Activated CD4-positive, alpha-beta T cell treated with anti-CD3 and anti-CD28 coated beads, Interleukin-2, amount 10 ng/mL, durations not matched to agents 7 days and 5 days (primary cell): Measurements from ENCODE around the gene DISP1. TPM values are rescaled to one million over a fixed set of nuclear protein-coding genes. Genes with fewer than 3 reads are reported as not detected.

Experiments
- CTCF ChIA-PET: fragments of 350-600 bp; sonication (Branson Sonifier 250); formaldehyde crosslinking; loops from one replicate; lab custom pipeline; 2021; ENCODE audit warnings: antibody characterized with exemption; lab: Charles Lee
- POLR2A ChIA-PET: fragments of 350-600 bp; sonication (Branson Sonifier 250); formaldehyde crosslinking; loops from one replicate; lab custom pipeline; 2021; ENCODE audit warnings: antibody characterized with exemption; lab: Charles Lee
- DNase-seq: peaks from one replicate; pipeline ENCODE4 v3.0.0-alpha.2; 2020
- H3K27ac Mint-ChIP-seq: one replicate; pipeline ENCODE4 v1.8.0; 2021; ENCODE audit warnings: mild to moderate bottlenecking, moderate library complexity, mixed read lengths
- H3K27me3 Mint-ChIP-seq: one replicate; pipeline ENCODE4 v1.8.0; 2021; ENCODE audit warnings: mixed read lengths
- H3K36me3 Mint-ChIP-seq: one replicate; pipeline ENCODE4 v1.8.0; 2021; ENCODE audit warnings: low read depth, mixed read lengths
- H3K4me1 Mint-ChIP-seq: one replicate; pipeline ENCODE4 v1.8.0; 2021; ENCODE audit warnings: mixed read lengths
- H3K4me3 Mint-ChIP-seq: one replicate; pipeline ENCODE4 v1.8.0; 2021; ENCODE audit warnings: mild to moderate bottlenecking, moderate library complexity, mixed read lengths
- H3K9me3 Mint-ChIP-seq: one replicate; pipeline ENCODE4 v1.8.0; 2021; ENCODE audit warnings: mixed read lengths
- total RNA-seq, 2 experiments: library from RNA; stranded (reverse); gene quantifications; one replicate each; pipeline ENCODE4 v1.2.3, GENCODE V29; 2021

Gene DISP1
- total RNA-seq, 2 experiments from 2014 or later = 2.3 to 2.9 TPM

GRCh38 chr1:222801067-222801466 is 13.8 kb upstream of the DISP1 start:
- CTCF ChIA-PET = no interaction called here
- Mint-ChIP-seq H3K9me3 (no peaks in the 10 kb centered on the region), H3K27me3 (peaks cover 20% of the 10 kb centered on the region), H3K36me3 (no peaks in the 10 kb centered on the region), H3K4me3 (no peak overlapping the region), H3K4me1 (peaks cover 25% of the 10 kb centered on the region), H3K27ac (peak overlapping the region; percentile 0)
- POLR2A ChIA-PET = no interaction called here
- no peak for DNase-seq

DNA sequence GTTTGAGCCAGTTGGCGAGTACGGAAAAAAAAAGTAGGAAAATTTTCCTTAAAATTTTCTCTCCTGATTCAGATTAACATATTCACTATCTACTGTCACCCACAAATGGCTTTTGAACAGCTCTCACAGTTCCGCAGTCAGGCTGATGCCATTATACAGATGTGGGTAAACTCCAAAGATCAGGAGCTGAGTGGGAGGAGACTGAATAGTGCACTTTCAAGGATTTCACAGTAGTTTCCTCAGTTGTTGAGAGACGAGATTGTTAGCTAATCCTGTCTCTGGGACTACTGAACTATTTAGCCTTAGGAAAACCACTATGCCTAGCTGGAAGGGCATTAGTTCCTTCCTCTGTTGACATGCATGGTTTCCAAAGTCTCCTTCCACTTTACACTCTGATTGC is 3.2 kb upstream of the DISP1 start:
- Mint-ChIP-seq H3K9me3 (no peaks in the 10 kb centered on the region), H3K4me3 (no peak overlapping the region), H3K27me3 (peaks cover 19% of the 10 kb centered on the region), H3K36me3 (peaks cover 1% of the 10 kb centered on the region), H3K4me1 (peaks cover 22% of the 10 kb centered on the region), H3K27ac (no peak overlapping the region)
- POLR2A ChIA-PET = no interaction called here
- CTCF ChIA-PET = no interaction called here
- no peak for DNase-seq

- POLR2A ChIA-PET = no interaction called here
- CTCF ChIA-PET = interaction anchor here (0.7 kb wide), 1 partner anchor 11 kb away, joined by 3 read pairs; no protein-coding TSS in a partner anchor
These were observed 838 bp upstream of the DISP1 start for GRCh38 chr1:222813866-222814535.

DNA sequence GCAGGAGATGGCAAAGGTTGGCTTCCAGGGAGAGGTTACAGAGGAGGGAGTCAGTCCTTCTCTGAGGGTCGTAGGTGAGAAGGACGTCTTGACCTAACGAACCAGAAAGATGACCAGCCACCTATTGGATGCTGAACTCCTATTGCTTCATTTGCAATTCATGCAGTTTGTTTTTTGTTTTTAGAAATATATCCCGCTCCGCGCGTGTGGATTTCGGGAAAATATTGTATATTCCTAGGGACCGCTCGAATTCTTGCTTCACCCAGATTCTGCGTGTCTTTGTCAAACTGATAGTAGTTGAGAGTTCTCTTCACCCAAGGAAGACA is 564 bp downstream of the DISP1 start:
- H3K27me3 Mint-ChIP-seq = peaks cover 14% of the 10 kb centered on the region
- CTCF ChIA-PET = no interaction called here
- peak overlapping the region; percentile 90 for H3K27ac Mint-ChIP-seq
- H3K4me1 Mint-ChIP-seq = peaks cover 22% of the 10 kb centered on the region
- no peak for DNase-seq
- POLR2A ChIA-PET = no interaction called here
- H3K4me3 Mint-ChIP-seq = peak overlapping the region; percentile 85
- H3K36me3 Mint-ChIP-seq = peaks cover 3% of the 10 kb centered on the region
- H3K9me3 Mint-ChIP-seq = no peaks in the 10 kb centered on the region

More at GRCh38 chr1:222813866-222814535, 838 bp upstream of the DISP1 start:
- H3K4me1 Mint-ChIP-seq = peaks cover 22% of the 10 kb centered on the region
- H3K27ac Mint-ChIP-seq = peak overlapping the region; percentile 83
- H3K9me3 Mint-ChIP-seq = no peaks in the 10 kb centered on the region
- peaks cover 1% of the 10 kb centered on the region for H3K36me3 Mint-ChIP-seq
- H3K27me3 Mint-ChIP-seq = peaks cover 19% of the 10 kb centered on the region
- no peak for DNase-seq
- H3K4me3 Mint-ChIP-seq = peak overlapping the region; percentile 85

- ChIA-PET CTCF (no interaction called here), POLR2A (no interaction called here)
- Mint-ChIP-seq H3K36me3 (peaks cover 3% of the 10 kb centered on the region), H3K27ac (no peak overlapping the region), H3K4me1 (peaks cover 23% of the 10 kb centered on the region), H3K9me3 (no peaks in the 10 kb centered on the region), H3K4me3 (no peak overlapping the region), H3K27me3 (peaks cover 4% of the 10 kb centered on the region)
- DNase-seq = no peak
These were observed 2.7 kb downstream of the DISP1 start for GRCh38 chr1:222817529-222817928.

- H3K4me1 Mint-ChIP-seq = peaks cover 23% of the 10 kb centered on the region
- peaks cover 3% of the 10 kb centered on the region for H3K36me3 Mint-ChIP-seq
- ChIA-PET POLR2A (no interaction called here), CTCF (no interaction called here)
- H3K27me3 Mint-ChIP-seq = peaks cover 2% of the 10 kb centered on the region
- no peak for DNase-seq
- H3K27ac Mint-ChIP-seq = no peak overlapping the region
- H3K4me3 Mint-ChIP-seq = no peak overlapping the region
- no peaks in the 10 kb centered on the region for H3K9me3 Mint-ChIP-seq
These were observed 3.3 kb downstream of the DISP1 start for GRCh38 chr1:222818171-222818570.

DNA sequence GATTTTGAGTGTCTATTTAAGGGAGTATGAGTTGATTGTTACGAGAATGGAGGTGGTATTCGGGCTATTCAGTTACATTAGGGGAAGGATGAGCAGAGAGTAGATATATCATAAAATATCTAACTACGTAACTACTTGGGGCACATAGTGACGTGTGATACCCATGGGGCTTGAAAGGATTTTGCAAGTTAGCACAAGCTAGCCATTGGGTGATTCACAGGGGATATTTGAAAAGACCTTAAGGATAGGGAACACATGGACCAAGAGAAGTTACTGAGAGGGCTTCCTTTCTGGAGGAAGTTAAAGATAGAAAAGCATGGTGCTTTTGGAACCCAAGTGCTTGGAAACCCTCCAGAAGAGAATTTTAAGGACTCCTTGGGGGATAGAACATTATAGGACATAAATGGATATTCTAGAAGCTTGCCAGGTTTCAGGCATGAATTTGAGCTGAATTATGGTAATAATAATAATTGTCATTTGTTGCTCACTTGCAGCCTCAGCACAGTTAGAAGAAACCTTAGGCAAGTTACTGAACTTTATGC is 5.4 kb downstream of the DISP1 start:
- Mint-ChIP-seq H3K4me1 (peaks cover 14% of the 10 kb centered on the region), H3K27ac (no peak overlapping the region), H3K4me3 (no peak overlapping the region), H3K27me3 (no peaks in the 10 kb centered on the region), H3K9me3 (no peaks in the 10 kb centered on the region), H3K36me3 (peaks cover 1% of the 10 kb centered on the region)
- ChIA-PET POLR2A (no interaction called here), CTCF (no interaction called here)
- DNase-seq = no peak

- ChIA-PET CTCF (no interaction called here), POLR2A (no interaction called here)
- Mint-ChIP-seq H3K4me3 (no peak overlapping the region), H3K4me1 (peaks cover 5% of the 10 kb centered on the region), H3K27ac (no peak overlapping the region), H3K36me3 (peaks cover 1% of the 10 kb centered on the region), H3K27me3 (no peaks in the 10 kb centered on the region), H3K9me3 (no peaks in the 10 kb centered on the region)
- no peak for DNase-seq
These were observed 6.4 kb downstream of the DISP1 start for GRCh38 chr1:222821239-222821638.

DNA sequence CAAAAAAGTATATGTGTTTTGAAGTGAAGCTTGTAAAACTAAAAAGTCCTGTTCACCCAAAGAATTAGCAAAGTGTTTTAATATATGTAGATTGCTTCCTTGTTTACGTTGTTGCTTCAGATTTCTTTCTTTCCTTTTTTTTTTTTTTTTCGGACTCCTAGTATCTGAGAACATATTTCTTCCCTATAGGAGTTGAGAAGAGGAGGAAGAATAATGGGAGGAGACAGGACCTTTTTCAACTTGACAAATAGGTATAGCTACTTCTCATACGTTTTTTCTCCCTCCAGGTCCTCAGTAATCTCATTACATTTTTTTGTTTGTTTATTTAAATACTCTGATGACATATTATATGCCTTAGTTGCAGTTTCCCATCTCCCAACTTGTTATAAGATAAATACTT is 8.9 kb downstream of the DISP1 start:
- ChIA-PET POLR2A (no interaction called here), CTCF (no interaction called here)
- Mint-ChIP-seq H3K4me3 (no peak overlapping the region), H3K27ac (no peak overlapping the region), H3K27me3 (no peaks in the 10 kb centered on the region), H3K9me3 (no peaks in the 10 kb centered on the region), H3K36me3 (peaks cover 1% of the 10 kb centered on the region), H3K4me1 (peaks cover 2% of the 10 kb centered on the region)
- DNase-seq = no peak

- Mint-ChIP-seq H3K36me3 (no peaks in the 10 kb centered on the region), H3K27ac (no peak overlapping the region), H3K27me3 (no peaks in the 10 kb centered on the region), H3K4me3 (no peak overlapping the region), H3K4me1 (peaks cover 2% of the 10 kb centered on the region), H3K9me3 (no peaks in the 10 kb centered on the region)
- POLR2A ChIA-PET = no interaction called here
- CTCF ChIA-PET = no interaction called here
- no peak for DNase-seq
These were observed 9.8 kb downstream of the DISP1 start for GRCh38 chr1:222824641-222825040.

DNA sequence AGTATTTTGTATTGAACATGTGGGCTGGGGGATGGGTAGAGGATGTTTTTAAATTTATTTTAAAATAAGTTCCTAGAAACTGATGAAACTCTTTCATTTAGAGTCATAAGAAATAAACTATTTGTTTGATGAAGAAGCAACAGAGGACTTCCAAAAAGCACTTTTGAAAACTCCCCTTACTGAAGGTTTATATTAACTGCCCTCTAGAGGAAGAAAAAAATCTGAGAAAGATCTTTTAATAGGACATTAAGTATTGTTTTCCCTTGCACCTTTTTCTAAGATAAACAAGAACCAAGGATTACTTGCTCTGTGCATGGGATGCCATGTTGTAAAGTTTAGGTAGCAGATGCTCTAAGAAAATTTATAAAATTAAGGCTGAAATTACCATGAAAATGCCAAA is 14.1 kb downstream of the DISP1 start:
- Mint-ChIP-seq H3K9me3 (no peaks in the 10 kb centered on the region), H3K36me3 (no peaks in the 10 kb centered on the region), H3K4me1 (no peaks in the 10 kb centered on the region), H3K27me3 (no peaks in the 10 kb centered on the region), H3K27ac (no peak overlapping the region), H3K4me3 (no peak overlapping the region)
- DNase-seq = no peak
- ChIA-PET CTCF (no interaction called here), POLR2A (no interaction called here)

- Mint-ChIP-seq H3K4me1 (no peaks in the 10 kb centered on the region), H3K27ac (no peak overlapping the region), H3K36me3 (no peaks in the 10 kb centered on the region), H3K4me3 (no peak overlapping the region), H3K9me3 (no peaks in the 10 kb centered on the region), H3K27me3 (no peaks in the 10 kb centered on the region)
- no peak for DNase-seq
- POLR2A ChIA-PET = no interaction called here
- CTCF ChIA-PET = interaction anchor here (0.6 kb wide), 2 partner anchors 10 to 47 kb away, joined by 3 read pairs; no protein-coding TSS in a partner anchor
These were observed 15.0 kb downstream of the DISP1 start for GRCh38 chr1:222829868-222830267.

GRCh38 chr1:222833356-222833876 is 18.6 kb downstream of the DISP1 start:
- H3K27ac Mint-ChIP-seq = no peak overlapping the region
- no peak overlapping the region for H3K4me3 Mint-ChIP-seq
- DNase-seq = no peak
- no peaks in the 10 kb centered on the region for H3K36me3 Mint-ChIP-seq
- no peaks in the 10 kb centered on the region for H3K9me3 Mint-ChIP-seq
- no peaks in the 10 kb centered on the region for H3K4me1 Mint-ChIP-seq
- no peaks in the 10 kb centered on the region for H3K27me3 Mint-ChIP-seq
- CTCF ChIA-PET = no interaction called here
- POLR2A ChIA-PET = no interaction called here
